HG02678 (cell line): Measurements from ENCODE around the gene BOLA2B.
"Not testable (repeated sequence)": the region's sequence is repeated elsewhere in the genome, so short reads cannot be mapped to it uniquely, and the experiment has no call there.

ENCODE experiments used
- ATAC-seq: cut with Tn5 transposase; IDR thresholded peaks from one replicate; pipeline ENCODE4 v1.9.1; 2021; ENCODE audit warnings: mild to moderate bottlenecking, moderate library complexity; ENCODE audit not compliant: unreplicated experiment

The BOLA2B gene

GRCh38 chr16:30184891-30185682 is 8.4 kb downstream of the BOLA2B start:
- no peak for ATAC-seq

- ATAC-seq, result peak; percentile 40
These were observed 9.2 kb downstream of the BOLA2B start for GRCh38 chr16:30184096-30184890.

GRCh38 chr16:30183233-30184095 is 10.0 kb downstream of the BOLA2B start, which contains the start of gene CORO1A:
Gene CORO1A (plus strand): TSS chr16:30183602. CDS start chr16:30185210, 1,608 bp downstream.
- ATAC-seq, result peak; percentile 53

DNA sequence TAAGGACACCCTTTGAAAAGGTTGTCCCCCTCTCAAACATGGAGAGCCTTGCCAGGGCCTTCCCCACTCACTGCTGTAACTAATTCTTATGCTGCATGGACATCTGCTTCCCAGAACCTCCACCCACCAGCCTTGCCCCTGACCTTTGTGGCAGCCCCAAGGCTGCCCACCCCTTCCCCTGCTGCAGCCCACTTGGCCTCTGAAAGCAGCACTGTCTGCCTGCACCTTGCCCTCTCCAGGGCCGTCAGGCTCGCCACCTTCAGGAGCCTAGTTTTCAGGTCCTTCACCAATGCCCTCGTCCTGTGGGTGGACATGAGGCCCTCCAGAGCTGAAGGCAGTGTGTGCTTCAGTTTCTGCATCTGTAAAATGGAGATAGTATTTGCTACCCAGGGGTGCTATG is 12.7 kb downstream of the BOLA2B start:
- ATAC-seq, result no peak

- ATAC-seq, result no peak
These were observed 13.5 kb downstream of the BOLA2B start for GRCh38 chr16:30179931-30180330.

DNA sequence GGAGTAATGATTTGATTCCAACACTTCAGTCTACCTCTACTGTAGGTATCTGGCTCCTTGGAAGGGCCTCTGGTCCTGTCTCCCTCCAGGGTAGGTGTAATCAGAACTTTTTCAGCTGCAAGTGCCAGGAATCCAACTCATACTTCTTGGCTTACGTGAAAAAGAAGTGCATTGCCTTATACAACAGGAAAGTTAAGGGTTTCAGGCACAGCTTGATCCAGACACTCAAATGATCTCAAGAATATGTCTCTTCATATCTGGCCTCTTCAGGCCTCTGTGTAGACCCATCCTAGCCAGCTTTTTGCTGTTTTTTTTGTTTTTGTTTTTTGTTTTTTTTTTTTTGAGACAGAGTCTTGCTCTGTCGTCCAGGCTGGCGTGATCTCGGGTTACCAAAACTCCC is 14.3 kb downstream of the BOLA2B start:
- no peak for ATAC-seq

DNA sequence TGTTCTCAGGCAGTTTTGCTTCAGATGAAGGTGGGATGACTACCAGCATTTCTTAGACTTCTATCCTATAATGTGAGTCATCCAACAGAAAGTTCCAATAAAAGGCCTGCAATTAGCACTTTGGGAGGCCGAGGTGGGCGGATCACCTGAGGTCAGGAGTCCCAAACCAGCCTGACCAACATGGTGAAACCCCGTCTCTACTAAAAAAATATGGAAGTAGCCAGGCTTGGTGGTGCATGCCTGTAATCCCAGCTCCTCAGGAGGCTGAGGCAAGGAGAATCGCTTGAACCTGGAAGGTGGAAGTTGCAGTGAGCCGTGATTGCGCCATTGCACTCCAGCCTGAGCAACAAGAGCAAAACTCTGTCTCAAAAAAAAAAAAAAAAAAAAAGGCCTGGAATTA is 16.6 kb downstream of the BOLA2B start:
- not testable (repeated sequence) for ATAC-seq

DNA sequence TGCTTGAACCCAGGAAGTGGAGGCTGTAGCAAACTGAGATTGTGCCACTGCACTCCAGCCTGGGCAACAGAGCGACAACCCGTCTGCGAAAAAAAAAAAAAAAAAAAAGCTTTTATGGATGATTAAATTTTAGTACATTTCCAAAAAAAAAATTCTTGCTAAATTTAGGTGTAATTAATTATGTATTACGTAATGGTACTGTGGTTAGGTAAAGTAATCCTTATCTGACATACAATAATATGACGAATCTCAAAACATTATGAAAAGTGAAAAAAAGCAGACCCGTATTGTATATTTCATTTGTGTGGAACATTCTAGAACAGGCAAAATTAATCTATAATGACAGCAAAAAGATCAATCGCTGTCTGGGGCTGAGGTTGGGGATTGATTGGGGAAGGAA is 20.4 kb downstream of the BOLA2B start:
- ATAC-seq, result no peak

- ATAC-seq, result not testable (repeated sequence)
These were observed 23.3 kb downstream of the BOLA2B start for GRCh38 chr16:30170145-30170544.

- ATAC-seq, result not testable (repeated sequence)
These were observed 24.1 kb downstream of the BOLA2B start for GRCh38 chr16:30169416-30169815.

DNA sequence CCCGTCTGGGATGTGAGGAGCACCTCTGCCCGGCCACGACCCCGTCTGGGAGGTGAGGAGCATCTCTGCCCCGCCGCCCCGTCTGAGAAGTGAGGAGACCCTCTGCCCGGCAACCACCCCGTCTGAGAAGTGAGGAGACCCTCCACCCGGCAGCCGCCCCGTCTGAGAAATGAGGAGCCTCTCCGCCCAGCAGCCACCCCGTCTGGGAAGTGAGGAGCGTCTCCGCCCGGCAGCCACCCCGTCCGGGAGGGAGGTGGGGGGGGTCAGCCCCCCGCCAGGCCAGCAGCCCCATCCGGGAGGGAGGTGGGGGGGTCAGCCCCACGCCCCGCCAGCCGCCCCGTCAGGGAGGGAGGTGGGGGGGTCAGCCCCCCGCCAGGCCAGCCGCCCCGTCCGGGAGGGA is 24.7 kb downstream of the BOLA2B start:
- ATAC-seq, result not testable (repeated sequence)

GRCh38 chr16:30166202-30166902 is 27.1 kb downstream of the BOLA2B start:
- ATAC-seq, result no peak

DNA sequence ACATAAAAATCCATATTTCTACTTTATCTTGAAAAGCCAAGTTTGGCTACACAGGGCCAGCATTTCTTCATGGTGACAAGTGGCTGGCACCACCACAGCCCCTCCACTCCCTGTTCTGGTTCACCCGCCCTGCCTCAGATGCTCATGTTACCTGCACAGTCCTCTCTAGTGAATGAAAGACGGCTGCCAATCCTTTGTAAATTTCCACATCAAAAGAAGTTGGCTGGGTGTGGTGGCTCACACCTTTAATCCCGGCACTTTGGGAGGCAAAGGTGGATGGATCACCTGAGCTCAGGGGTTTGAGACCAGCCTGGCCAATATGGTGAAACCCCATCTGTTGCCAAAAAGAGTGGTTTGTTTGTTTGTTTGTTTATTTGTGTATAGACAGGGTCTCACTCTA is 29.9 kb downstream of the BOLA2B start:
- no peak for ATAC-seq

GRCh38 chr16:30157214-30157613 is 36.3 kb downstream of the BOLA2B start:
- ATAC-seq, result no peak

- no peak for ATAC-seq
These were observed 38.3 kb downstream of the BOLA2B start for GRCh38 chr16:30155188-30155587.

GRCh38 chr16:30152517-30152916 is 40.9 kb downstream of the BOLA2B start:
- no peak for ATAC-seq

GRCh38 chr16:30151091-30151490 is 42.4 kb downstream of the BOLA2B start:
- ATAC-seq, result no peak

GRCh38 chr16:30149250-30149930 is 44.1 kb downstream of the BOLA2B start:
- no peak for ATAC-seq

DNA sequence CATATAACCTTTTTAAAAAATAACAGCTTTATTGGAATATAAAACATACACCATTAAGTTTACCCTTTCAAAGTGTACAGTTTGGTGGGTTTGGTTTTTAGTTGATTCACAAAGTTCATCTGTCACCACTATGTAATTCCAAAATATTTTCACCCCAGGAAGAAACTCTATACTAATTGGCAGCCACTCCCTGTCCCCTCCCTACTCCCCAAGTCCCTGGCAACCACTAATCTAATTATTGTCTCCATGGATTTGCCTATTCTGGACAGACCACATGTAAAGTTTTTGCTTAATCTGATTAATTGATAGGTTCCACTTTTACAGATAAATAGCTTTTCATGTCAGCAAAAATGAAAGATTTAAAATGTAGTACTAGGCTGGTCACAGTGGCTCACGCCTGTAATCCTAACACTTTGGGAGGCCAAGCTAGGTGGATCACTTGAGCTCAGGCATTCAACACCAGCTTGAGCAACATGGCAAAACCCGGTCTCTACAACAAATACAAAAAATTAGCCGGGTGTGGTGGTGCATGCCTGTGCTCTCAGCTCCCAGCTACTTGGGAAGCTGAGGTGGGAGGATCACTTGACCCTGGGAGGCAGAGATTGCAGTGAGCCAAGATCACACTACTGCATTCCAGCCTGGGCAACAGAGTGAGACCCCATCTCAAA is 45.5 kb downstream of the BOLA2B start:
- no peak for ATAC-seq
